ENCODE results near the gene CEP120.

The CEP120 gene

DNA sequence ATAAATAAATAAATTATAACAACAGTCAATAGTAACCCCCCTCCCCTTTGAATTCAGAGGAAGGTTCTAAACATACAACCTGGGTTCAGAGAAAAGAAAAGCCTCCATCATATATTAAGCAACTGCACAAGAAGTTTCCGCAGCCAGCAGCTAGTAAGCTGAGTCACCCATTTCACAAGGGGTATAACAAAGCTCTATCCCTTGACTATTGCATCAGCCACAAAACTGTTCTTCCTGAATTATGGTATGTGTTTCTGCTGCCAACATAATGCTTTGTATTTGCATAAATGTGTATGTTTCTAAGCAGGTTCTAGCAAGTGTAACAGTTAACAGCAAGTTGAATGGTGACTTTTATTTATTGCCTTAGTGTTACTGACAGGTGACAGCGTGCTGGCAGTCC, 6.8 kb upstream of the CEP120 start:
- TF ChIP-seq, protein P1, sequence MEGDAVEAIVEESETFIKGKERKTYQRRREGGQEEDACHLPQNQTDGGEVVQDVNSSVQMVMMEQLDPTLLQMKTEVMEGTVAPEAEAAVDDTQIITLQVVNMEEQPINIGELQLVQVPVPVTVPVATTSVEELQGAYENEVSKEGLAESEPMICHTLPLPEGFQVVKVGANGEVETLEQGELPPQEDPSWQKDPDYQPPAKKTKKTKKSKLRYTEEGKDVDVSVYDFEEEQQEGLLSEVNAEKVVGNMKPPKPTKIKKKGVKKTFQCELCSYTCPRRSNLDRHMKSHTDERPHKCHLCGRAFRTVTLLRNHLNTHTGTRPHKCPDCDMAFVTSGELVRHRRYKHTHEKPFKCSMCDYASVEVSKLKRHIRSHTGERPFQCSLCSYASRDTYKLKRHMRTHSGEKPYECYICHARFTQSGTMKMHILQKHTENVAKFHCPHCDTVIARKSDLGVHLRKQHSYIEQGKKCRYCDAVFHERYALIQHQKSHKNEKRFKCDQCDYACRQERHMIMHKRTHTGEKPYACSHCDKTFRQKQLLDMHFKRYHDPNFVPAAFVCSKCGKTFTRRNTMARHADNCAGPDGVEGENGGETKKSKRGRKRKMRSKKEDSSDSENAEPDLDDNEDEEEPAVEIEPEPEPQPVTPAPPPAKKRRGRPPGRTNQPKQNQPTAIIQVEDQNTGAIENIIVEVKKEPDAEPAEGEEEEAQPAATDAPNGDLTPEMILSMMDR (IDR thresholded peaks at IDR 0.05; ENCODE audit: low read depth, low read length), result no peak
- peak; percentile 94 to 97 for DNase-seq (ENCODE audit: low read depth in 2 of 2)
- no peak overlapping the region for H3K4me3 ChIP-seq (replicated peaks in 1 of 2; ENCODE audit: low read depth in 2 of 2, low read length in 2 of 2)

GRCh38 chr5:123429221-123429954, 6.2 kb upstream of the CEP120 start:
- H3K4me3 ChIP-seq (replicated peaks in 1 of 2; ENCODE audit: low read depth in 2 of 2, low read length in 2 of 2), result no peak overlapping the region
- peak in 1 of 2 donors; percentile 36 for DNase-seq (ENCODE audit: low read depth in 2 of 2)
- TF ChIP-seq, protein P1 (IDR thresholded peaks at IDR 0.05; ENCODE audit: low read depth, low read length), result no peak

- TF ChIP-seq, protein P1 (IDR thresholded peaks at IDR 0.05; ENCODE audit: low read depth, low read length), result no peak
- DNase-seq (ENCODE audit: low read depth in 2 of 2), result no peak
- H3K4me3 ChIP-seq (replicated peaks in 1 of 2; ENCODE audit: low read depth in 2 of 2, low read length in 2 of 2), result no peak overlapping the region
Observed at GRCh38 chr5:123428521-123429220, 5.5 kb upstream of the CEP120 start.

DNA sequence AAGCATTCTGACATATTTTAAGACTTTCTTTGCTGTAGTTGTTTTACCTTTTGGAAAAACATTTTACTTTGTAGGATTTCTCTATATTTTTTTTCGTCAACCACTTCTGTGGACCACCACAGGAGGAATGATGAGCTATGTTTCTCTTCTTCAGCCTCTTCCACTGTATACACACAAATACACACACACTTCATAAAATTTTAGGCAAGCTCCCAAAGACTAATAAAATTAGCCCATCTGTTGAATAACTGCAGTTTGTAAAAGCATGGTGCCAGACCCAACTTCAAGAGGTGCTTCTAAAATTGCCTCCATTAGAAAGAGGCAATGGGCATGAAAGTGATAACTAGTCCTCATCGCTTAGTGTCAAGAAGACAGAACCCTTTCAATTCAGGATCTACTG, 4.1 kb upstream of the CEP120 start:
- TF ChIP-seq, protein P1 (IDR thresholded peaks at IDR 0.05; ENCODE audit: low read depth, low read length), result no peak
- H3K4me3 ChIP-seq (replicated peaks in 1 of 2; ENCODE audit: low read depth in 2 of 2, low read length in 2 of 2), result no peak overlapping the region
- no peak for DNase-seq (ENCODE audit: low read depth in 2 of 2)

DNA sequence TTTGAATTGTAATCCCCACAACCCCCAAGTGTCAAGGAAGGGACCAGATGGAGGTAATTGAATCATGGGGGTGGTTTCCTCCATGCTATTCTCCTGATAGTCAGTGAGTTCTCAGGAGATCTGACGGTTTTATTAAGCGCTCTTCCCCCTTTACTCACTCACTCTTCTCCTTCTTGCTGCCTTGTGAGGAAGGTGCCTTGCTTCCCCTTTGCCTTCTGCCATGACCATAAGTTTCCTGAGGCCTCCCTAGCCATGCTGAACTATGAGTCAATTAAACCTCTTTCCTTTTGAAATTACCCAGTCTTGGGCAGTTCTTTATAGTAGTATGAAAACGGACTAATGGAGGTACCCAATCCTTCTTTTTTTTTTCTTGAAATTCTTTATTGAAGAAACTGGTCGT, 2.2 kb upstream of the CEP120 start:
- TF ChIP-seq, protein P1 (IDR thresholded peaks at IDR 0.05; ENCODE audit: low read depth, low read length), result no peak
- DNase-seq (ENCODE audit: low read depth in 2 of 2), result no peak
- H3K4me3 ChIP-seq (replicated peaks in 1 of 2; ENCODE audit: low read depth in 2 of 2, low read length in 2 of 2), result no peak overlapping the region

GRCh38 chr5:123422433-123423277, 548 bp downstream of the CEP120 start:
- peak overlapping the region; percentile 70 to 75 for H3K4me3 ChIP-seq (replicated peaks in 1 of 2; ENCODE audit: low read depth in 2 of 2, low read length in 2 of 2)
- TF ChIP-seq, protein P1 (IDR thresholded peaks at IDR 0.05; ENCODE audit: low read depth, low read length), result no peak
- DNase-seq (ENCODE audit: low read depth in 2 of 2), result peak; percentile 37 to 49

All from cardiac fibroblast (primary cell).